ENCODE measurements around the gene FAM107B. TPM values are rescaled to one million over a fixed set of nuclear protein-coding genes. Genes with fewer than 3 reads are reported as not detected.
A peak's percentile ranks its signal among the peaks of the same experiment; 100 is the strongest.

FAM107B gene
- total and polyA plus RNA-seq, 2 experiments from 2014 or later = 11.0 to 17.6 TPM

- TF ChIP-seq REST (IDR thresholded peaks at IDR 0.05; ENCODE audit: unreplicated experiment) = no peak
- no peak for TF ChIP-seq EZH2 (IDR thresholded peaks at IDR 0.05; ENCODE audit: low read depth, unreplicated experiment)
- no peak for TF ChIP-seq NANOG (IDR thresholded peaks at IDR 0.05; ENCODE audit: borderline replicate concordance)
- TF ChIP-seq ETS1 (IDR thresholded peaks at IDR 0.05) = no peak
- TF ChIP-seq ZNF114 (CRISPR knock-in tag; IDR thresholded peaks at IDR 0.05) = no peak
- TF ChIP-seq EZH2phosphoT487 (IDR thresholded peaks at IDR 0.05; ENCODE audit: unreplicated experiment) = no peak
- no peak for TF ChIP-seq POLR2AphosphoS5 (IDR thresholded peaks at IDR 0.05; ENCODE audit: low read depth)
- no peak for TF ChIP-seq ZNF331 (CRISPR knock-in tag; IDR thresholded peaks at IDR 0.05; ENCODE audit: low read depth)
- no peak for TF ChIP-seq JUNB (IDR thresholded peaks at IDR 0.05; ENCODE audit: unreplicated experiment)
Measured at GRCh38 chr10:14773551-14774213, 1.0 kb downstream of the FAM107B start (continued).

- H3F3A ChIP-seq (replicated peaks; ENCODE audit: low read depth) = no peaks in the 10 kb centered on the region
- H3K4me2 ChIP-seq = no peak overlapping the region
- H3K79me2 ChIP-seq (replicated peaks; ENCODE audit: insufficient read depth) = no peaks in the 10 kb centered on the region
- H3K27me3 Mint-ChIP-seq (ENCODE audit: insufficient read depth, low read depth, poor library complexity) = peaks cover 3% of the 10 kb centered on the region
- peak overlapping the region; percentile 38; the same call in 1 of the 2 replicates for H2AFZ ChIP-seq
- no peaks in the 10 kb centered on the region for H4K20me1 ChIP-seq (replicated peaks; ENCODE audit: insufficient read depth)
- no peak for ATAC-seq
- H3K4me3 ChIP-seq = no peak overlapping the region
- no peaks in the 10 kb centered on the region for H3K36me3 Mint-ChIP-seq (ENCODE audit: low read depth)
- no peak overlapping the region for H3K4me3 Mint-ChIP-seq
- DNase-seq (ENCODE audit: low spot score) = no peak
- H3K27ac Mint-ChIP-seq = no peak overlapping the region
- H3K4me1 ChIP-seq (ENCODE audit: insufficient read depth) = no peaks in the 10 kb centered on the region
- no peaks in the 10 kb centered on the region for H3K9me3 Mint-ChIP-seq
- no peaks in the 10 kb centered on the region for H3K4me1 Mint-ChIP-seq
- H3K36me3 ChIP-seq (ENCODE audit: insufficient read depth) = no peaks in the 10 kb centered on the region
- H3K27ac ChIP-seq (ENCODE audit: low read depth) = no peak overlapping the region
- no peaks in the 10 kb centered on the region for H3K27me3 ChIP-seq (ENCODE audit: insufficient read depth)
- no peaks in the 10 kb centered on the region for H3K9me2 ChIP-seq (ENCODE audit: insufficient read depth)
- TF ChIP-seq STAT1 (IDR thresholded peaks at IDR 0.05; ENCODE audit: unreplicated experiment) = no peak
- no peak for TF ChIP-seq REST (IDR thresholded peaks at IDR 0.05; ENCODE audit: unreplicated experiment)
- TF ChIP-seq ETS1 (IDR thresholded peaks at IDR 0.05) = no peak
- TF ChIP-seq JUNB (IDR thresholded peaks at IDR 0.05; ENCODE audit: unreplicated experiment) = no peak
Measured at GRCh38 chr10:14772399-14772798, 2.3 kb downstream of the FAM107B start.

Data from GM23338 (cell line).